Peyer's patch (tissue), 4 donors: ENCODE data around the gene MDN1.

Source experiments
- POLR2A ChIP-seq, 2 donors: fragments of 450-650 bp; IDR thresholded peaks; one replicate each; pipeline ENCODE4 v1.5.1; 2017; ENCODE audit warnings: antibody characterized with exemption in 2 of 2, mild to moderate bottlenecking in 2 of 2, moderate library complexity in 2 of 2
- TF ChIP-seq, protein P1 (sequence below), 6 experiments: fragments of 450-650 bp in 4 of 6; fragments of 200-600 bp in 2 of 6; sonication (generic) in 1 of 6; IDR thresholded peaks; one replicate each; pipeline ENCODE4 v1.5.1; 2017 to 2019; ENCODE audit warnings: antibody characterized with exemption in 6 of 6, mild to moderate bottlenecking in 3 of 6, moderate library complexity in 1 of 6

DNA sequence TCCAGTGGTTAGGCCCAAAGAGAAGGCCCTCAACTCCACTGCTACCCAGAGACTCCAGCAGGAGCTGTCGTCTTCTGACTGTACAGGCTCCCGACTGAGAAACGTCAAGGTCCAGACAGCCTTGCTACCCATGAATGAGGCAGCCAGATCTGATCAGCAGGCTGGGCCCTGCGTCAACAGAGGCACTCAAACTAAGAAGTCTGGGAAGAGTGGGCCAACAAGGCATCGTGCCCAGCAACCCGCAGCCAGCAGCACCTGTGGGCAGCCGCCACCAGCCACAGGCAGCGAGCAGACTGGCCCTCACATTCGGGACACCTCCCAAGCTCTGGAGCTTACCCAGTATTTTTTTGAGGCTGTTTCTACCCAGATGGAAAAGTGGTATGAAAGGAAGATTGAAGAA lies 189.1 kb downstream of the MDN1 start:
- TF ChIP-seq, protein P1, sequence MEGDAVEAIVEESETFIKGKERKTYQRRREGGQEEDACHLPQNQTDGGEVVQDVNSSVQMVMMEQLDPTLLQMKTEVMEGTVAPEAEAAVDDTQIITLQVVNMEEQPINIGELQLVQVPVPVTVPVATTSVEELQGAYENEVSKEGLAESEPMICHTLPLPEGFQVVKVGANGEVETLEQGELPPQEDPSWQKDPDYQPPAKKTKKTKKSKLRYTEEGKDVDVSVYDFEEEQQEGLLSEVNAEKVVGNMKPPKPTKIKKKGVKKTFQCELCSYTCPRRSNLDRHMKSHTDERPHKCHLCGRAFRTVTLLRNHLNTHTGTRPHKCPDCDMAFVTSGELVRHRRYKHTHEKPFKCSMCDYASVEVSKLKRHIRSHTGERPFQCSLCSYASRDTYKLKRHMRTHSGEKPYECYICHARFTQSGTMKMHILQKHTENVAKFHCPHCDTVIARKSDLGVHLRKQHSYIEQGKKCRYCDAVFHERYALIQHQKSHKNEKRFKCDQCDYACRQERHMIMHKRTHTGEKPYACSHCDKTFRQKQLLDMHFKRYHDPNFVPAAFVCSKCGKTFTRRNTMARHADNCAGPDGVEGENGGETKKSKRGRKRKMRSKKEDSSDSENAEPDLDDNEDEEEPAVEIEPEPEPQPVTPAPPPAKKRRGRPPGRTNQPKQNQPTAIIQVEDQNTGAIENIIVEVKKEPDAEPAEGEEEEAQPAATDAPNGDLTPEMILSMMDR (IDR thresholded peaks at IDR 0.05) = no peak
- TF ChIP-seq POLR2A (IDR thresholded peaks at IDR 0.05) = no peak
